ENCODE data around the gene ANKZF1. TPM values are rescaled to one million over a fixed set of nuclear protein-coding genes. Genes with fewer than 3 reads are reported as not detected.
A peak's percentile ranks its signal among the peaks of the same experiment; 100 is the strongest.

The ANKZF1 gene
- total and polyA plus RNA-seq, 2 of the 4 experiments (the other 2 are of a cell fraction): 18.6 to 33.8 TPM

GRCh38 chr2:219274361-219274921 is 44.8 kb downstream of the ANKZF1 start:
- no peak overlapping the region for H3K4me3 ChIP-seq (ENCODE audit: insufficient read depth, low read depth, low read length)
- in situ Hi-C loops (cut with MboI; ENCODE audit: low sequenced_read_pairs): no loop called here
- TF ChIP-seq CEBPB (IDR thresholded peaks at IDR 0.05; ENCODE audit: low read depth, low read length): peak; percentile 57; the same call in 1 of the 2 replicates
- TF ChIP-seq, protein P1, sequence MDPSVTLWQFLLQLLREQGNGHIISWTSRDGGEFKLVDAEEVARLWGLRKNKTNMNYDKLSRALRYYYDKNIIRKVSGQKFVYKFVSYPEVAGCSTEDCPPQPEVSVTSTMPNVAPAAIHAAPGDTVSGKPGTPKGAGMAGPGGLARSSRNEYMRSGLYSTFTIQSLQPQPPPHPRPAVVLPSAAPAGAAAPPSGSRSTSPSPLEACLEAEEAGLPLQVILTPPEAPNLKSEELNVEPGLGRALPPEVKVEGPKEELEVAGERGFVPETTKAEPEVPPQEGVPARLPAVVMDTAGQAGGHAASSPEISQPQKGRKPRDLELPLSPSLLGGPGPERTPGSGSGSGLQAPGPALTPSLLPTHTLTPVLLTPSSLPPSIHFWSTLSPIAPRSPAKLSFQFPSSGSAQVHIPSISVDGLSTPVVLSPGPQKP (IDR thresholded peaks at IDR 0.05; ENCODE audit: borderline replicate concordance, low read depth, low read length): no peak
- peak; percentile 54 for TF ChIP-seq RCOR1 (IDR thresholded peaks at IDR 0.05; ENCODE audit: insufficient replicate concordance, low read length)
- no peak for TF ChIP-seq CHD1 (IDR thresholded peaks at IDR 0.05; ENCODE audit: low read depth, low read length)
- 0 out of 2 replicates have a peak, but pooled peaks have one; percentile 33 for TF ChIP-seq MAZ (IDR thresholded peaks at IDR 0.05; ENCODE audit: borderline replicate concordance, low read depth, low read length)
- 0 out of 2 replicates have a peak, but pooled peaks have one; percentile 55 for TF ChIP-seq MXI1 (IDR thresholded peaks at IDR 0.05; ENCODE audit: borderline replicate concordance, low read depth, low read length)
- TF ChIP-seq SMC3 (IDR thresholded peaks at IDR 0.05; ENCODE audit: low read depth, low read length): no peak
- TF ChIP-seq BHLHE40 (IDR thresholded peaks at IDR 0.05; ENCODE audit: low read depth, low read length): peak; percentile 57; the same call in 1 of the 2 replicates
- TF ChIP-seq, protein P2, sequence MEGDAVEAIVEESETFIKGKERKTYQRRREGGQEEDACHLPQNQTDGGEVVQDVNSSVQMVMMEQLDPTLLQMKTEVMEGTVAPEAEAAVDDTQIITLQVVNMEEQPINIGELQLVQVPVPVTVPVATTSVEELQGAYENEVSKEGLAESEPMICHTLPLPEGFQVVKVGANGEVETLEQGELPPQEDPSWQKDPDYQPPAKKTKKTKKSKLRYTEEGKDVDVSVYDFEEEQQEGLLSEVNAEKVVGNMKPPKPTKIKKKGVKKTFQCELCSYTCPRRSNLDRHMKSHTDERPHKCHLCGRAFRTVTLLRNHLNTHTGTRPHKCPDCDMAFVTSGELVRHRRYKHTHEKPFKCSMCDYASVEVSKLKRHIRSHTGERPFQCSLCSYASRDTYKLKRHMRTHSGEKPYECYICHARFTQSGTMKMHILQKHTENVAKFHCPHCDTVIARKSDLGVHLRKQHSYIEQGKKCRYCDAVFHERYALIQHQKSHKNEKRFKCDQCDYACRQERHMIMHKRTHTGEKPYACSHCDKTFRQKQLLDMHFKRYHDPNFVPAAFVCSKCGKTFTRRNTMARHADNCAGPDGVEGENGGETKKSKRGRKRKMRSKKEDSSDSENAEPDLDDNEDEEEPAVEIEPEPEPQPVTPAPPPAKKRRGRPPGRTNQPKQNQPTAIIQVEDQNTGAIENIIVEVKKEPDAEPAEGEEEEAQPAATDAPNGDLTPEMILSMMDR (conservative IDR thresholded peaks at IDR 0.05; ENCODE audit: low read depth, low read length): no peak
- no peaks in the 10 kb centered on the region for H3K36me3 ChIP-seq (ENCODE audit: control insufficient read depth, insufficient read depth, low read length)
- ChIA-PET CTCF (interaction anchor here (1.2 kb wide), 1 partner anchor 21 kb away, joined by 6 read pairs; no protein-coding TSS in a partner anchor), POLR2A (ENCODE audit: unreplicated experiment) (no interaction called here)
- peaks cover 13% of the 10 kb centered on the region for H3K9me1 ChIP-seq (ENCODE audit: insufficient read depth, low read length)
- peak overlapping the region; percentile 10; the same call in 1 of the 2 replicates for H3K9ac ChIP-seq (ENCODE audit: low read depth, low read length)
- BruUV-seq (replicated peaks): no TSS peak
- peak overlapping the region; percentile 84; the same call in 1 of the 2 replicates for H4K91ac ChIP-seq (ENCODE audit: insufficient read depth, low read depth, low read length)
- peak; percentile 19; the same call in 1 of the 2 replicates for ATAC-seq (ENCODE audit: low read depth)
- H3K9me3 ChIP-seq (ENCODE audit: control insufficient read depth, insufficient read depth, low read length): no peaks in the 10 kb centered on the region
- peak overlapping the region; percentile 72 for H3K4me2 ChIP-seq (ENCODE audit: low read depth, low read length)
- peak overlapping the region; percentile 77 for H3K4ac ChIP-seq (ENCODE audit: low read depth, low read length)
- peaks cover 7% of the 10 kb centered on the region; the same call in 1 of the 2 replicates for H3K27me3 ChIP-seq (ENCODE audit: control insufficient read depth, insufficient read depth, low read length)
- H3K23ac ChIP-seq (ENCODE audit: low read depth, low read length): peak overlapping the region; percentile 21; the same call in 1 of the 2 replicates
- peak overlapping the region; percentile 80 for H2AK5ac ChIP-seq (ENCODE audit: low read depth, low read length)
- peak overlapping the region; percentile 75 for H4K5ac ChIP-seq (ENCODE audit: low read depth, low read length)
- peak overlapping the region; percentile 94 for H2AK9ac ChIP-seq (replicated peaks; ENCODE audit: low read depth, low read length, poor library complexity)
- peak overlapping the region; percentile 84 for H2BK5ac ChIP-seq (ENCODE audit: low read depth, low read length, poor library complexity, severe bottlenecking)
- 0% methylated on average over 2 of the region's 6 CpGs; no CpG with 5 or more reads in 1 of the 2 experiments for WGBS, 2 experiments (ENCODE audit: extremely low coverage in 2 of 2, insufficient read length in 1 of 2)
- H2BK15ac ChIP-seq (ENCODE audit: low read depth, low read length): peak overlapping the region; percentile 68; the same call in 2 of the 3 replicates
- H2AFZ ChIP-seq (replicated peaks; ENCODE audit: low read length, poor library complexity): peak overlapping the region; percentile 82
- peak overlapping the region; percentile 2 to 65; a peak in 3 of 4 replicates for H4K8ac ChIP-seq (ENCODE audit: low read depth in 2 of 2, low read length in 2 of 2)
- dilution Hi-C loops (cut with HindIII; ENCODE audit: low sequenced_read_pairs, unreplicated experiment): no loop called here
- DNase-seq: peak; percentile 81
- peak overlapping the region; percentile 39 for H3K14ac ChIP-seq (replicated peaks; ENCODE audit: low read depth, low read length)
- no peaks in the 10 kb centered on the region for H4K20me1 ChIP-seq (ENCODE audit: insufficient read depth, low read length)
- H3K27ac ChIP-seq (ENCODE audit: insufficient read depth, low read length): peak overlapping the region; percentile 69
- peak overlapping the region; percentile 68 for H3K18ac ChIP-seq (ENCODE audit: low read depth, low read length)
- H2BK20ac ChIP-seq (ENCODE audit: low read depth, low read length): peak overlapping the region; percentile 47
- H3K4me1 ChIP-seq (ENCODE audit: control insufficient read depth, insufficient read depth, low read length): peaks cover 20% of the 10 kb centered on the region
- no peaks in the 10 kb centered on the region; a peak in 1 of 4 replicates for H3K79me1 ChIP-seq (ENCODE audit: low read depth in 1 of 2, low read length in 2 of 2)
- H3K56ac ChIP-seq (ENCODE audit: extremely low read depth, insufficient read depth, low read length): 0 out of 2 replicates have a peak overlapping the region, but pooled peaks have one; percentile 3
- H2BK120ac ChIP-seq (ENCODE audit: low read depth, low read length): peak overlapping the region; percentile 87
- intact Hi-C loops (cut with micrococcal nuclease): no loop called here
